NOMO-1 treated with DMSO at 0.1 percent for 48 hours (cell line): ENCODE measurements around the gene PARK7.
A peak's percentile ranks its signal among the peaks of the same experiment; 100 is the strongest.

Experiments
- DNase-seq: peaks from one replicate; lab custom pipeline; 2025; ENCODE audit not compliant: unreplicated experiment; lab: John Stamatoyannopoulos, UW

Gene PARK7

GRCh38 chr1:8021676-8022266 lies 60.3 kb downstream of the PARK7 start:
- no peak for DNase-seq

- no peak for DNase-seq
Measured at GRCh38 chr1:8022395-8023286, 61.1 kb downstream of the PARK7 start.

GRCh38 chr1:8023287-8023994 lies 61.9 kb downstream of the PARK7 start:
- no peak for DNase-seq

- DNase-seq = no peak
Measured at GRCh38 chr1:8023995-8024313, 62.4 kb downstream of the PARK7 start.

GRCh38 chr1:8024329-8024728 lies 62.8 kb downstream of the PARK7 start:
- DNase-seq = no peak

- DNase-seq = no peak
Measured at GRCh38 chr1:8025061-8025670, 63.7 kb downstream of the PARK7 start.

GRCh38 chr1:8025671-8026144 lies 64.2 kb downstream of the PARK7 start:
- DNase-seq = no peak

GRCh38 chr1:8026153-8026975 lies 64.9 kb downstream of the PARK7 start, which contains the start of gene ERRFI1:
Gene ERRFI1, minus strand, starts transcription at chr1:8026309. Its CDS starts 10,690 bp downstream, at chr1:8015619.
- peak; percentile 74 for DNase-seq

GRCh38 chr1:8026976-8027747 lies 65.7 kb downstream of the PARK7 start:
- DNase-seq = no peak

- no peak for DNase-seq
Measured at GRCh38 chr1:8027748-8028570, 66.4 kb downstream of the PARK7 start.

GRCh38 chr1:8028571-8028910 lies 67.0 kb downstream of the PARK7 start:
- DNase-seq = no peak

GRCh38 chr1:8031176-8031785 lies 69.8 kb downstream of the PARK7 start:
- DNase-seq = peak; percentile 30

- DNase-seq = no peak
Measured at GRCh38 chr1:8032366-8032910, 70.9 kb downstream of the PARK7 start.

GRCh38 chr1:8033322-8033721 lies 71.8 kb downstream of the PARK7 start:
- no peak for DNase-seq
